ENCODE data around the gene LRRD1.
"Not testable (repeated sequence)": the region's sequence is repeated elsewhere in the genome, so short reads cannot be mapped to it uniquely, and the experiment has no call there.

- TF ChIP-seq POLR2A, CTCF (IDR thresholded peaks at IDR 0.05): not testable (repeated sequence)
These were observed 10.3 kb upstream of the LRRD1 start for GRCh38 chr7:92189246-92189645.

All from body of pancreas (tissue), 4 donors.